GM23338 (cell line): ENCODE measurements around the gene TBC1D2B. TPM values are rescaled to one million over a fixed set of nuclear protein-coding genes. Genes with fewer than 3 reads are reported as not detected.

Experiments used
- ATAC-seq: fragments of 200-7000 bp; cut with Tn5 transposase; 3 replicates; pipeline ENCODE4 v1.9.1; 2020
- DNase-seq: peaks from one replicate; pipeline ENCODE4 v3.0.0-alpha.2; 2015; ENCODE audit warnings: low spot score
- H2AFZ ChIP-seq: fragments of 200-600 bp; sonication (generic); 2 replicates; pipeline ENCODE4 v1.8.0; 2016; ENCODE audit warnings: antibody characterized with exemption, mild to moderate bottlenecking, moderate library complexity
- H3F3A ChIP-seq: fragments of 200-600 bp; sonication (generic); replicated peaks from 2 replicates; pipeline ENCODE4 v1.8.0; 2017; ENCODE audit warnings: antibody characterized with exemption, mixed run types, low read depth
- H3K27ac ChIP-seq: fragments of 200-600 bp; sonication (generic); 2 replicates; pipeline ENCODE4 v1.6.1; 2016; ENCODE audit warnings: low read depth
- H3K27me3 ChIP-seq: fragments of 200-600 bp; sonication (generic); 2 replicates; pipeline ENCODE4 v1.8.0; 2016; ENCODE audit warnings: mild to moderate bottlenecking, mixed run types, moderate library complexity; ENCODE audit not compliant: insufficient read depth
- H3K36me3 ChIP-seq: fragments of 200-600 bp; sonication (generic); 2 replicates; pipeline ENCODE4 v1.8.0; 2016; ENCODE audit warnings: mild to moderate bottlenecking; ENCODE audit not compliant: insufficient read depth
- H3K4me1 ChIP-seq: fragments of 200-600 bp; sonication (generic); 2 replicates; pipeline ENCODE4 v1.8.0; 2016; ENCODE audit warnings: mild to moderate bottlenecking, moderate library complexity; ENCODE audit not compliant: insufficient read depth
- H3K4me2 ChIP-seq: fragments of 200-600 bp; sonication (generic); 2 replicates; pipeline ENCODE4 v1.7.1; 2017; ENCODE audit warnings: mixed run types
- H3K4me3 ChIP-seq: fragments of 200-600 bp; sonication (generic); 2 replicates; pipeline ENCODE4 v1.6.1; 2016; ENCODE audit warnings: mixed run types
- H3K79me2 ChIP-seq: fragments of 200-600 bp; sonication (generic); replicated peaks from 2 replicates; pipeline ENCODE4 v1.8.0; 2017; ENCODE audit warnings: mild to moderate bottlenecking; ENCODE audit not compliant: insufficient read depth
- H3K9me2 ChIP-seq: fragments of 200-600 bp; sonication (generic); 2 replicates; pipeline ENCODE4 v1.8.0; 2017; ENCODE audit not compliant: insufficient read depth
- H4K20me1 ChIP-seq: fragments of 200-600 bp; sonication (generic); replicated peaks from 2 replicates; pipeline ENCODE4 v1.8.0; 2017; ENCODE audit warnings: mild to moderate bottlenecking; ENCODE audit not compliant: insufficient read depth
- H3K27ac Mint-ChIP-seq: 2 replicates; pipeline ENCODE4 v1.8.0; 2020; ENCODE audit warnings: inconsistent platforms, mild to moderate bottlenecking, moderate library complexity, mixed read lengths
- H3K27me3 Mint-ChIP-seq: 3 replicates; pipeline ENCODE4 v1.8.0; 2022; ENCODE audit warnings: low read depth, mild to moderate bottlenecking, moderate library complexity, mixed read lengths, inconsistent platforms; ENCODE audit not compliant: insufficient read depth, poor library complexity
- H3K36me3 Mint-ChIP-seq: 3 replicates; pipeline ENCODE4 v1.8.0; 2021; ENCODE audit warnings: low read depth, mild to moderate bottlenecking, inconsistent platforms, moderate library complexity, mixed read lengths
- H3K4me1 Mint-ChIP-seq: 3 replicates; pipeline ENCODE4 v1.8.0; 2020; ENCODE audit warnings: mild to moderate bottlenecking, inconsistent platforms, mixed read lengths
- H3K4me3 Mint-ChIP-seq: 3 replicates; pipeline ENCODE4 v1.8.0; 2021; ENCODE audit warnings: moderate library complexity, mild to moderate bottlenecking, inconsistent platforms, mixed read lengths
- H3K9me3 Mint-ChIP-seq: 3 replicates; pipeline ENCODE4 v1.8.0; 2020; ENCODE audit warnings: moderate library complexity, mild to moderate bottlenecking, inconsistent platforms, mixed read lengths
- CTCF ChIP-seq, 2 experiments: fragments of 200-600 bp in 1 of 2; sonication (generic) in 1 of 2; conservative IDR thresholded peaks; 2 replicates each; pipeline versions ENCODE4 v1.5.1 to v1.6.1; 2016 to 2017; ENCODE audit warnings: antibody characterized with exemption in 2 of 2, low read depth in 2 of 2, mild to moderate bottlenecking in 2 of 2, moderate library complexity in 1 of 2
- EZH2 ChIP-seq: fragments of 200-600 bp; sonication (generic); IDR thresholded peaks from one replicate; pipeline ENCODE4 v1.8.0; 2017; ENCODE audit warnings: antibody characterized with exemption, mild to moderate bottlenecking, low read depth; ENCODE audit not compliant: unreplicated experiment
- JUNB ChIP-seq: IDR thresholded peaks from one replicate; pipeline ENCODE4 v1.6.1; 2016; ENCODE audit warnings: antibody characterized with exemption; ENCODE audit not compliant: unreplicated experiment
- NANOG ChIP-seq: IDR thresholded peaks from 2 replicates; pipeline ENCODE4 v1.6.1; 2016; ENCODE audit warnings: antibody characterized with exemption, borderline replicate concordance
- POLR2AphosphoS5 ChIP-seq: IDR thresholded peaks from 2 replicates; pipeline ENCODE4 v1.6.1; 2016; ENCODE audit warnings: antibody characterized with exemption, low read depth
- REST ChIP-seq: IDR thresholded peaks from one replicate; pipeline ENCODE4 v1.6.1; 2018; ENCODE audit warnings: antibody characterized with exemption; ENCODE audit not compliant: unreplicated experiment
- STAT1 ChIP-seq: IDR thresholded peaks from one replicate; pipeline ENCODE4 v1.6.1; 2016; ENCODE audit warnings: antibody characterized with exemption; ENCODE audit not compliant: unreplicated experiment
- ZNF114 ChIP-seq: fragments of 250-450 bp; sonication (Bioruptor Pico); IDR thresholded peaks from 2 replicates; pipeline ENCODE4 v1.5.0; 2020; ENCODE audit warnings: mild to moderate bottlenecking, moderate library complexity
- ZNF331 ChIP-seq: fragments of 250-450 bp; sonication (Bioruptor Pico); IDR thresholded peaks from 2 replicates; pipeline ENCODE4 v1.5.0; 2020; ENCODE audit warnings: low read depth, mild to moderate bottlenecking, moderate library complexity
- ZNF462 ChIP-seq: fragments of 250-450 bp; sonication (Bioruptor Pico); IDR thresholded peaks from 2 replicates; pipeline ENCODE4 v1.5.0; 2020; ENCODE audit warnings: mild to moderate bottlenecking, moderate library complexity
- polyA plus RNA-seq: library from polyadenylated mRNA; unstranded; fragments of >200 nt; fragmentation: Nextera tagmentation; extraction: Ambion mirVana; gene quantifications from 2 replicates; pipeline ENCODE4 v1.2.1, GENCODE V29; 2016
- total RNA-seq: library from RNA; depleted of rRNA; stranded (reverse); fragments of >200 nt; shearing (Covaris generic); gene quantifications from 2 replicates; pipeline ENCODE4 v1.2.3, GENCODE V29; 2014

TBC1D2B gene
- total and polyA plus RNA-seq, 2 experiments from 2014 or later, result 3.6 to 17.8 TPM

GRCh38 chr15:78012643-78013077 lies 64.9 kb downstream of the TBC1D2B start (continued):
- TF ChIP-seq ZNF462 (CRISPR knock-in tag), result no peak
- no peak for TF ChIP-seq NANOG
- TF ChIP-seq ZNF331 (CRISPR knock-in tag), result no peak
- TF ChIP-seq REST, result no peak

GRCh38 chr15:78010067-78010466 lies 67.4 kb downstream of the TBC1D2B start:
- Mint-ChIP-seq H3K9me3 (no peaks in the 10 kb centered on the region), H3K36me3 (peaks cover 19% of the 10 kb centered on the region), H3K4me3 (no peak overlapping the region), H3K27me3 (peaks cover 2% of the 10 kb centered on the region), H3K4me1 (peaks cover 4% of the 10 kb centered on the region; the same call in 1 of the 3 replicates), H3K27ac (no peak overlapping the region)
- Histone ChIP-seq H3K4me2 (no peak overlapping the region), H3K27ac (no peak overlapping the region), H3F3A (no peaks in the 10 kb centered on the region), H3K9me2 (no peaks in the 10 kb centered on the region), H3K27me3 (no peaks in the 10 kb centered on the region), H3K79me2 (no peaks in the 10 kb centered on the region), H4K20me1 (no peaks in the 10 kb centered on the region), H3K4me1 (no peaks in the 10 kb centered on the region), H3K36me3 (peaks cover 6% of the 10 kb centered on the region), H2AFZ (no peak overlapping the region), H3K4me3 (no peak overlapping the region)
- ATAC-seq, result no peak
- DNase-seq, result no peak
- TF ChIP-seq NANOG, result no peak
- TF ChIP-seq EZH2, result no peak
- no peak for TF ChIP-seq POLR2AphosphoS5
- TF ChIP-seq ZNF114 (CRISPR knock-in tag), result no peak
- TF ChIP-seq CTCF (conservative IDR thresholded peaks at IDR 0.05; ENCODE audit: low read depth in 2 of 2), result no peak
- no peak for TF ChIP-seq STAT1
- TF ChIP-seq ZNF331 (CRISPR knock-in tag), result no peak
- no peak for TF ChIP-seq JUNB
- TF ChIP-seq REST, result no peak
